Measurements from ENCODE around the gene TTC24.

The TTC24 gene

GRCh38 chr1:156571919-156572662, 7.4 kb upstream of the TTC24 start, which contains the start of gene IQGAP3:
TSS of gene IQGAP3 (minus strand) at chr1:156572565. CDS start at chr1:156572529, 36 bp downstream.
- H3K9me3 ChIP-seq (ENCODE audit: severe bottlenecking): no peaks in the 10 kb centered on the region
- H3K27ac ChIP-seq (ENCODE audit: poor library complexity, severe bottlenecking): peak within 1 kb of the TSS; percentile 54
- DNase-seq (ENCODE audit: low spot score): peak; percentile 88
- H3K27me3 ChIP-seq (ENCODE audit: insufficient read depth, poor library complexity, severe bottlenecking): no peaks in the 10 kb centered on the region
- H3K36me3 ChIP-seq (ENCODE audit: low read depth): peaks cover 35% of the 10 kb centered on the region
- H3K4me1 ChIP-seq (ENCODE audit: insufficient read depth, poor library complexity, severe bottlenecking): peaks cover 10% of the 10 kb centered on the region
- peak; percentile 95 for ATAC-seq (ENCODE audit: low read depth)
- H3K4me3 ChIP-seq (ENCODE audit: severe bottlenecking): peak within 1 kb of the TSS; percentile 50
- no peak for TF ChIP-seq CTCF (IDR thresholded peaks at IDR 0.05; ENCODE audit: poor library complexity, severe bottlenecking)

- H3K27ac ChIP-seq (ENCODE audit: poor library complexity, severe bottlenecking): no peak overlapping the region
Measured at GRCh38 chr1:156572663-156573018, 6.9 kb upstream of the TTC24 start.

GRCh38 chr1:156574039-156574633, 5.4 kb upstream of the TTC24 start:
- no peaks in the 10 kb centered on the region for H3K9me3 ChIP-seq (ENCODE audit: severe bottlenecking)
- H3K4me3 ChIP-seq (ENCODE audit: severe bottlenecking): no peak overlapping the region
- ATAC-seq (ENCODE audit: low read depth) (no peak), DNase-seq (ENCODE audit: low spot score) (no peak)
- H3K27me3 ChIP-seq (ENCODE audit: insufficient read depth, poor library complexity, severe bottlenecking): no peaks in the 10 kb centered on the region
- H3K36me3 ChIP-seq (ENCODE audit: low read depth): peaks cover 15% of the 10 kb centered on the region
- TF ChIP-seq CTCF (IDR thresholded peaks at IDR 0.05; ENCODE audit: poor library complexity, severe bottlenecking): no peak
- peaks cover 10% of the 10 kb centered on the region for H3K4me1 ChIP-seq (ENCODE audit: insufficient read depth, poor library complexity, severe bottlenecking)
- no peak overlapping the region for H3K27ac ChIP-seq (ENCODE audit: poor library complexity, severe bottlenecking)

More at GRCh38 chr1:156572663-156573018, 6.9 kb upstream of the TTC24 start:
- Histone ChIP-seq H3K9me3 (ENCODE audit: severe bottlenecking) (no peaks in the 10 kb centered on the region), H3K4me3 (ENCODE audit: severe bottlenecking) (peak overlapping the region; percentile 50), H3K36me3 (ENCODE audit: low read depth) (peaks cover 29% of the 10 kb centered on the region), H3K27me3 (ENCODE audit: insufficient read depth, poor library complexity, severe bottlenecking) (no peaks in the 10 kb centered on the region), H3K4me1 (ENCODE audit: insufficient read depth, poor library complexity, severe bottlenecking) (peaks cover 10% of the 10 kb centered on the region)
- DNase-seq (ENCODE audit: low spot score): no peak
- TF ChIP-seq CTCF (IDR thresholded peaks at IDR 0.05; ENCODE audit: poor library complexity, severe bottlenecking): no peak
- ATAC-seq (ENCODE audit: low read depth): no peak

- no peak for TF ChIP-seq CTCF (IDR thresholded peaks at IDR 0.05; ENCODE audit: poor library complexity, severe bottlenecking)
- H3K27me3 ChIP-seq (ENCODE audit: insufficient read depth, poor library complexity, severe bottlenecking): no peaks in the 10 kb centered on the region
- ATAC-seq (ENCODE audit: low read depth): no peak
- H3K4me3 ChIP-seq (ENCODE audit: severe bottlenecking): no peak overlapping the region
- no peaks in the 10 kb centered on the region for H3K36me3 ChIP-seq (ENCODE audit: low read depth)
- H3K9me3 ChIP-seq (ENCODE audit: severe bottlenecking): no peaks in the 10 kb centered on the region
- H3K27ac ChIP-seq (ENCODE audit: poor library complexity, severe bottlenecking): no peak overlapping the region
- H3K4me1 ChIP-seq (ENCODE audit: insufficient read depth, poor library complexity, severe bottlenecking): peaks cover 2% of the 10 kb centered on the region
- no peak for DNase-seq (ENCODE audit: low spot score)
Measured at GRCh38 chr1:156577550-156577949, 2.0 kb upstream of the TTC24 start.

GRCh38 chr1:156578055-156578454, 1.5 kb upstream of the TTC24 start:
- no peaks in the 10 kb centered on the region for H3K36me3 ChIP-seq (ENCODE audit: low read depth)
- H3K9me3 ChIP-seq (ENCODE audit: severe bottlenecking): no peaks in the 10 kb centered on the region
- ATAC-seq (ENCODE audit: low read depth): no peak
- TF ChIP-seq CTCF (IDR thresholded peaks at IDR 0.05; ENCODE audit: poor library complexity, severe bottlenecking): no peak
- no peak for DNase-seq (ENCODE audit: low spot score)
- no peaks in the 10 kb centered on the region for H3K27me3 ChIP-seq (ENCODE audit: insufficient read depth, poor library complexity, severe bottlenecking)
- no peak overlapping the region for H3K27ac ChIP-seq (ENCODE audit: poor library complexity, severe bottlenecking)
- no peak overlapping the region for H3K4me3 ChIP-seq (ENCODE audit: severe bottlenecking)
- H3K4me1 ChIP-seq (ENCODE audit: insufficient read depth, poor library complexity, severe bottlenecking): no peaks in the 10 kb centered on the region

Measured in RWPE2 (cell line).